Activated CD8-positive, alpha-beta memory T cell treated with anti-CD3 and anti-CD28 coated beads for 1 hour (primary cell): ENCODE results near the gene IMPG2.

Experiments used
- DNase-seq, 2 donors: peaks; one replicate each; pipeline ENCODE4 v3.0.0-alpha.2; 2020; ENCODE audit warnings: low read depth in 1 of 2; ENCODE audit errors: extremely low read depth in 1 of 2

Gene IMPG2

DNA sequence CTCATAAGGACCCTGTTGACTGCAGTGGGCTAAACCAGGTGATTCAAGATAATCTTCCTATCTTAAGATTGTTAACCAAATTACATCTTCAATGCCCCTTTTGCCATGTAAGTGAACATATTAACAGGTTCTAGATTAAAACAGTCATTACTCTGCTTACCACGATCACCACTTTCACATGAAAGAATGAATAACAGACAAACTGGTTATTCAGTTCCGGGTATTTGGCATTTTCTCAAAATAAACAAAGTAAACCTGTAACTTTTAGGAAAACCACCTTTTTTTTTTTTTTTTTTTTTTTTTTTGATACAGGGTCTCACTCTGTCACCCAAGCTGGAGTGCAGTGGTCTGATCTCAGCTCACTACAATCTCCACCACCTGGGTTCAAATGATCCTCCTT, 131.2 kb downstream of the IMPG2 start:
- no peak for DNase-seq

DNA sequence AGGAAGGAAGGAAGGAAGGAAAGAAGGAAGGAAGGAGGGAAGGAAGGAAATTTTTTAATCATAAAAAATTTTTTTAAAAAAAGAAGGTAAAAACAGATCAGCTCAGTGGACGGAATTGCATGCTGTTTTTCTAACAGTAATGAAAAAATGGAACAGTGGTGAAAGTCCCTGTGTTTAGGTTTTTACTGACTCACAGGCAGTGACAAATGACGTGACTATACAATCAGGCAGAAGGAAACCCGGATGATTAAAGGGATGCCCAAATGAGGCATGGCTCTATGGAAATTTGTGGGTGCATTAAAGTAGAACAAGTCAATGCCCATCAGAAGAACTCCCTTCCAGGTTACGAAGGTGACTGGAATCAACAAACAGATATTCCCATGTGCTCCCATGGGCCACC, 135.0 kb downstream of the IMPG2 start:
- DNase-seq: no peak

DNA sequence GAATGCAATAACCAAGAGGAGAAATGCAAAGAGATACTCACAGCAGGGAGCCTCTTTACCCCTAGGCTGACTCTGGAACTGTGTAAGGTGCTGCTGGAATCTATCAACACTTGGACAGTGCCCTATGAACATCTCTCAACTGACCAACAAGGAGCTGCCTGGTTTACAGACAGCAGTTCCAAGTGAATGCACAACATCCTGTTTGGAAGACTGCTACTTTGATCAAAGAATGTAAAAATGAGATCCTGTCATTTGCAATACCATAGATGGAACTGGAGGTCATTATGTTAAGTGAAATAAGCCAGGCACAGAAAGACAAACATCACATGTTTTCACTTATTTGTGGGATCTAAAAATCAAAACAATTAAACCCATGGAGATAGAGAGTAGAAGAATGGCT, 136.3 kb downstream of the IMPG2 start:
- DNase-seq: no peak

DNA sequence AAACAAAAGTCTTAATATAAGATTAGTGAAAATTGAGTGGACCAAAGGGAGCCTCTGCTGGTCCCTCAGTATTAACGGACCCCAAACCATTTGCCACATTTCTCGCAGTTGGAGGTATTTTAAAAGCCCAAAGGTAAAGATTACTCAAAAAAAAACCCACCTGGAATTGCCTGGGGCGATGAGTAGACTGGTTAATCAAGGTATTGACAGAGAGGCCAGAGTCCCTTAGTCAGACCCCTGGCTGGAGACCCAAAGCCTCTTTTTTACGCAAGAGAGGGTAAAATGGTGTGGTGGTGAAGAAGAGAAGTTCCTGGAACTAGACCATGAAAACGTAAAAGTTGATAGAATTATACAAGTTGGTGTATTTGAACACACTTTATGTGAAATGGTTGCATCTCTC, 137.2 kb downstream of the IMPG2 start:
- DNase-seq: no peak

DNA sequence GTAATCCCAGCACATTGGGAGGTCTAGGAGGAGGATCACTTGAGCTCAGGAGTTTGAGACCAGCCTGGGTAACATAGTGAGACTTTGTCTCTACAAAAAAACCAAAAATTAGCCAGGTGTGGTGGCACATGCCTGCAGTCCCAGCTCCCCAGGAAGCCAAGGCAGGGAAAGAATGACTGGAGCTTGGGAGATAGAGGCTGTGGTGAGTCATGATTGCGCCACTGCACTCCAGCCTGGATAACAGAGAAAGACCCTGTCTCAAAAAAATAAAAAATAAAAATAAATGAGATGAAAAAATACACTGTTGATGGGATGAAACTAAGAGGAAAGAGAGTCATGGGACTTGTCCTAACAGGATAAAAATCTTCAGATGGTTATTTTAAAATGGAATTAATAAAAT, 137.6 kb downstream of the IMPG2 start:
- no peak for DNase-seq

DNA sequence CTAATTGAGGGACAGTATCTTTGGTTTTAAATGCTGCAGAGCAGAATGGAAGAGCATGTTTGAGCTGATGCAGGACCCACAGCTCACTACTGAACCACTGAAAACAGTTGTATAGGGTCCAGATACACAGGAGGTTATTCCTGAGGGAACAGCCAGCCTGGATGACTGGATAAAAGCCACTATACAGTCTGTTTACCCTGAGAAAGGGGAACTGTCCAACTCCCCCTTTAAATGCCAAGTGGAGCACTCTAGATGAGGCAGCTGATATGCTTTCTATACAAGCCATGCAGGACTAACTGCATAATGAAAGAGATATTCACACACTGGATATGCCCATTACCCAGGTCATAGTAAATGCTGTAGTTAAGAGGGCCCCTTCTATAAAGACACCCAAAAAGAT, 138.6 kb downstream of the IMPG2 start:
- no peak for DNase-seq

DNA sequence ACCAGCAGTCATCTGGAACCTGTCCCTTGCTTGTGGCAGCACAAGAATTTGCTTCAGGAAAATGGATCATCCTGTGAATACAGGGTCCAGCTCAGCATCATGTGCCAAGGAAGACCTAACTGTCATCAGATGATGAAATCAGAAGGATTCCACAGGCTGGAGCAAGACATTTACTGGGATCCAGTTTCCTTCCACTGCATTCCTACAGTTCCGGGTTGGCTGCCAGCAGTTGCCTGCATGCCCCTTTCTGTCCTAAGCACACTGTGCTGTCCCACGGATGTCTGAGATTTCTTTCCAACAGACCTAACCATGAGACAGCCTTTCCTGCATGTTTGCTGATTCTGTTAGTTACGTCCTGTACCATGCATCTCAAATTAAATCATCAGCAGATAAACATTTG, 140.7 kb downstream of the IMPG2 start:
- DNase-seq: no peak

DNA sequence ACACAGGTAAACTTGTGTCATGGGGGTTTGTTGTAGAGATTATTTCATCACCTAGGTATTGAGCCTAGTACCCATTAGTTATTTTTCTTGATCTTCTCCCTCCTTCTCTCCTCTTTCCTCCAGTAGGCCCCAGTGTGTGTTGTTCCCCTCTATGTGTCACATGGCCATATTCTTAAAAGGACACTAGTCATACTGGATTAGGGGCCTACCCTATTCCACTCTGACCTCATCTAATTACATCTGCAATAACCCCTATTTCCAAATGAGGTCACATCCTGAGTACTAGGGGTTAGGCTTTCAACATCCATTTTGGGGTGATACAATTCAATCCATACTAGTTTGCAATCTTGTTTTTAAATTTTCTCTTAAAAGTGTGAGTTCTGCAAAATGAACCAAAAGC, 142.8 kb downstream of the IMPG2 start:
- DNase-seq: no peak
